Measurements from ENCODE around the gene MATN3.

DNA sequence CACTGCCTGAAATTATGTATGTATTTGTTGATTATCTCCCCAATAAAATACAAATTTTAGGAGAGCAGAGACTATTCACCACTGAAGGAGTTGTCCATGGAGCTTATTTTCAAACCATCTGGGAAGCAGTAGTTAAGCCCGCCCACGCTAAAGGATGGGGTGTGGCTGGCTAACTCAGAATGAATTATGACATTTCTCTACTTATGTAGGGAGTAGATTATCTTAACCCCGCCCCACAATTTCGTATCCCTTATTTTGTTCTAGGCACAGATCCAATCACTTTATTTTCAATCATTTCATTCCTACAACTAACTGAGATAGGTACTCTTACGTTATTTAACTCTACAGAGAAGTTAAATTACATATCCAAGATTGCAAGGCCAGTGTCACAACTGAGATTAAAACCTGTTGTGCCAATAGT, 40.4 kb upstream of the MATN3 start:
- TF ChIP-seq, protein P1, sequence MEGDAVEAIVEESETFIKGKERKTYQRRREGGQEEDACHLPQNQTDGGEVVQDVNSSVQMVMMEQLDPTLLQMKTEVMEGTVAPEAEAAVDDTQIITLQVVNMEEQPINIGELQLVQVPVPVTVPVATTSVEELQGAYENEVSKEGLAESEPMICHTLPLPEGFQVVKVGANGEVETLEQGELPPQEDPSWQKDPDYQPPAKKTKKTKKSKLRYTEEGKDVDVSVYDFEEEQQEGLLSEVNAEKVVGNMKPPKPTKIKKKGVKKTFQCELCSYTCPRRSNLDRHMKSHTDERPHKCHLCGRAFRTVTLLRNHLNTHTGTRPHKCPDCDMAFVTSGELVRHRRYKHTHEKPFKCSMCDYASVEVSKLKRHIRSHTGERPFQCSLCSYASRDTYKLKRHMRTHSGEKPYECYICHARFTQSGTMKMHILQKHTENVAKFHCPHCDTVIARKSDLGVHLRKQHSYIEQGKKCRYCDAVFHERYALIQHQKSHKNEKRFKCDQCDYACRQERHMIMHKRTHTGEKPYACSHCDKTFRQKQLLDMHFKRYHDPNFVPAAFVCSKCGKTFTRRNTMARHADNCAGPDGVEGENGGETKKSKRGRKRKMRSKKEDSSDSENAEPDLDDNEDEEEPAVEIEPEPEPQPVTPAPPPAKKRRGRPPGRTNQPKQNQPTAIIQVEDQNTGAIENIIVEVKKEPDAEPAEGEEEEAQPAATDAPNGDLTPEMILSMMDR (optimal IDR thresholded peaks at IDR 0.05 in 1 of 3, IDR thresholded peaks at IDR 0.05 in 1 of 3, conservative IDR thresholded peaks at IDR 0.05 in 1 of 3; ENCODE audit: extremely low read depth in 1 of 3, insufficient read depth in 2 of 3, low read length in 3 of 3): no peak
- TF ChIP-seq EZH2 (IDR thresholded peaks at IDR 0.05; ENCODE audit: low read length): no peak

Measured in keratinocyte (primary cell).